ENCODE measurements around the gene RTN4R. TPM values are rescaled to one million over a fixed set of nuclear protein-coding genes. Genes with fewer than 3 reads are reported as not detected.

The RTN4R gene
- polyA plus RNA-seq, 1 of the 3 experiments (the other 2 are of a cell fraction) = 0.23 TPM

DNA sequence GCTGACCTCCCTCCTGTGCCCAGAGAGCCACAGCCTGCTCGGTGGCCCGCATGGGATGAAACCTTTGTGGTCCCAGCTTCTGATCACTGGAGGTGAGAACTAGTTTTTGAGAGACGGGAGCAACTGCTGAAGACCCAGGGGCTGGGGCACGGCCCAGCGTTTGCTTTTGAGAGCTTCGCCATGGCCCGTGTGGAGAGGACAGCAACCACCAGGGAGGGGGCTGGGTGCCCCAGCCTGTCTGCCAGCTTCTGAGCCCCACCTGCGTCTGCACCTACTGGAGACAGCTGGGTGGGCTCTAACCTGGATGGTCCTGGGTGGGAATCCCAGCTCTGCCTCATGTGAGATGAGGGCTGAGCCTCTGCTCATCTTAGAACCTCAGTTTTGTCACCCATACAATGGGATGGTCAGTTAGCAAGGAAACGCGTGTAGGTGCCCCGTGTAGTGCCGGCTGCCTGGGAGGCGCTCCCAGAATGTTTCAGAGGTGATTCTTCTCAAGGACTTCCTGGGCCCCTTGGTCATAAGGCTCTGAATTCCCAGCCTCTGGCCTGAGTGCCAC is 66.2 kb downstream of the RTN4R start:
- no peak overlapping the region for H3K9ac ChIP-seq
- TF ChIP-seq FOSL2 (IDR thresholded peaks at IDR 0.05; ENCODE audit: borderline replicate concordance, low read depth) (no peak), CHD2 (IDR thresholded peaks at IDR 0.05; ENCODE audit: low read length, partially characterized antibody) (no peak), NFIC (IDR thresholded peaks at IDR 0.05; ENCODE audit: borderline replicate concordance) (no peak), USF2 (IDR thresholded peaks at IDR 0.05; ENCODE audit: borderline replicate concordance, low read depth, low read length) (no peak), MEF2A (IDR thresholded peaks at IDR 0.05; ENCODE audit: borderline replicate concordance, low read depth) (no peak)
- H3K27ac ChIP-seq (ENCODE audit: low read depth in 2 of 2, low read length in 1 of 2) = no peak overlapping the region
- H3K4me2 ChIP-seq = no peak overlapping the region
- no peaks in the 10 kb centered on the region for H4K20me1 ChIP-seq (ENCODE audit: insufficient read depth)
- H3K36me3 ChIP-seq (replicated peaks in 1 of 2; ENCODE audit: control insufficient read depth in 1 of 2, insufficient read depth in 2 of 2, low read length in 1 of 2) = no peaks in the 10 kb centered on the region
- WGBS (ENCODE audit: low lambda C conversion rate) = 90% methylated on average over 2 of the region's 13 CpGs
- no peak for DNase-seq
- peaks cover 0 to 18% of the 10 kb centered on the region in 2 experiments; a peak in 1 of 4 replicates for H3K4me1 ChIP-seq (ENCODE audit: control insufficient read depth in 1 of 2, insufficient read depth in 2 of 2, low read depth in 1 of 2, low read length in 1 of 2)
- peaks cover 21% of the 10 kb centered on the region; the same call in 1 of the 2 replicates for H3K27me3 ChIP-seq (ENCODE audit: insufficient read depth)
- H2AFZ ChIP-seq (ENCODE audit: low read depth) = no peak overlapping the region
- H3K9me2 ChIP-seq = no peaks in the 10 kb centered on the region
- no peaks in the 10 kb centered on the region for H3F3A ChIP-seq (replicated peaks; ENCODE audit: insufficient read depth)
- CTCF ChIA-PET = interaction anchor here (0.8 to 1.0 kb wide), 2 partner anchors 10 to 237 kb away, joined by 3 read pairs; no protein-coding TSS in a partner anchor
- POLR2A ChIA-PET = no interaction called here
- no peaks in the 10 kb centered on the region for H3K9me3 ChIP-seq
- H3K79me2 ChIP-seq (ENCODE audit: insufficient read depth) = no peaks in the 10 kb centered on the region
- H3K4me3 ChIP-seq (ENCODE audit: low read depth in 2 of 2, low read length in 1 of 2) = no peak overlapping the region

- ChIA-PET CTCF (interaction anchor here (1.4 kb wide), 1 partner anchor 43 kb away, joined by 3 read pairs; no protein-coding TSS in a partner anchor), POLR2A (no interaction called here)
- Histone ChIP-seq H3K4me2 (no peak overlapping the region), H3K27ac (ENCODE audit: low read depth in 2 of 2, low read length in 1 of 2) (no peak overlapping the region), H3K4me3 (ENCODE audit: low read depth in 2 of 2, low read length in 1 of 2) (no peak overlapping the region), H3K9ac (no peak overlapping the region), H3K27me3 (ENCODE audit: insufficient read depth) (peaks cover 25% of the 10 kb centered on the region; the same call in 1 of the 2 replicates), H3K36me3 (replicated peaks in 1 of 2; ENCODE audit: control insufficient read depth in 1 of 2, insufficient read depth in 2 of 2, low read length in 1 of 2) (no peaks in the 10 kb centered on the region), H3K4me1 (ENCODE audit: control insufficient read depth in 1 of 2, insufficient read depth in 2 of 2, low read depth in 1 of 2, low read length in 1 of 2) (peaks cover 0 to 15% of the 10 kb centered on the region in 2 experiments; a peak in 1 of 4 replicates), H3K9me3 (no peaks in the 10 kb centered on the region), H2AFZ (ENCODE audit: low read depth) (no peak overlapping the region), H3F3A (replicated peaks; ENCODE audit: insufficient read depth) (no peaks in the 10 kb centered on the region), H3K79me2 (ENCODE audit: insufficient read depth) (no peaks in the 10 kb centered on the region), H3K9me2 (no peaks in the 10 kb centered on the region), H4K20me1 (ENCODE audit: insufficient read depth) (no peaks in the 10 kb centered on the region)
- no peak for DNase-seq
- TF ChIP-seq MXI1 (IDR thresholded peaks at IDR 0.05; ENCODE audit: low read depth, low read length) = no peak
- no peak for TF ChIP-seq GABPA (IDR thresholded peaks at IDR 0.05; ENCODE audit: low read depth)
- TF ChIP-seq FOXM1 (IDR thresholded peaks at IDR 0.05; ENCODE audit: low read depth) = no peak
- no peak for TF ChIP-seq ZBTB33 (IDR thresholded peaks at IDR 0.05; ENCODE audit: borderline replicate concordance, low read depth)
- 66% methylated on average over 5 of the region's 5 CpGs for WGBS (ENCODE audit: low lambda C conversion rate)
Measured at GRCh38 chr22:20199906-20200305, 68.2 kb downstream of the RTN4R start.
